ENCODE data around the gene SEC63.

Gene SEC63

DNA sequence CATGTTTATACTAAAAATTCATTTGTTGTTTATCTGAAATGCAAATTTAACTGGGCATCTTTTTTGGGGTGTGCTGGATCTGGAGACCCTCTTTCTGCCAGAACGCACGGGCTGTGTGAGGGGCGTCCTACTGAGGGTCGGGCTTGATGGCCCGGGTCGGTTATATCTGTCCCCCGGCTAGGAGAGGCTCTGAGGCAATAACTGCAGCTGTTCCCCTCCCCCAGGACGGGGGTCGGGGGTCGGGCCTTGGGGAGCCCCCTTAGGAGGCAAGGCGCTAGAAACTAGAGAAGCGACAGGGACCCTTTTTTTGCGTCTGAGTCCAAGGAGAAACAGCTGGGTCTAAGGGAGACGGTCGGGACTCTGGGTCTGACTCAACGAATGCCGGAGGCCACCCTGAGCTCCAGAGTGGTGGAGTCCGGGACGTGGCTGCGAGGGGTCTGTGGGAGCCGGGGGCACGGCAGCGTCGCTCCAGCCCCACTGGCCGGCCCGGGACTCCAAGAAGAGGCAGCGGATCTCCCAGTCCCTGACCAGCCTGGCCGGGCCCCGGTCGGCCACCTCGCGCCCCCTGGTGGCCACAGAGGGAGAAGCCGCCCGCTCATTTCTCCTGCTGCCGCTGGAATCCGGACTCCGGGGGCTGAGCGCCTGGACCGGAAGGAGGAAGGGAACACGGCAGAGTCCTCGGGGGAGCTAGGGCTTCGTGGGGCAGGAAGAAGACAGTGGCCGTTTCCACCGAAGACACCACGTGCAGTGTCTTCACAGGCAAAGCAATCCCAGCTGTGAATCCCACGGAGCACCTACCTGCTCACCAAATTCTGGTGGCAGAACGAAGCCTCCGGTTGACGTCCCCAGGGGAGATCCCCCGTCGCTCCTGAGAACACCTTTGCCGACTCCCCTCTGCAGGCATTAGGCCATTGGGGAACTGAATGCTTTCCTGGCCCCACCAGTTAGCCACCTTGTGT, 109.9 kb downstream of the SEC63 start:
- DNase-seq: peak; percentile 79

DNA sequence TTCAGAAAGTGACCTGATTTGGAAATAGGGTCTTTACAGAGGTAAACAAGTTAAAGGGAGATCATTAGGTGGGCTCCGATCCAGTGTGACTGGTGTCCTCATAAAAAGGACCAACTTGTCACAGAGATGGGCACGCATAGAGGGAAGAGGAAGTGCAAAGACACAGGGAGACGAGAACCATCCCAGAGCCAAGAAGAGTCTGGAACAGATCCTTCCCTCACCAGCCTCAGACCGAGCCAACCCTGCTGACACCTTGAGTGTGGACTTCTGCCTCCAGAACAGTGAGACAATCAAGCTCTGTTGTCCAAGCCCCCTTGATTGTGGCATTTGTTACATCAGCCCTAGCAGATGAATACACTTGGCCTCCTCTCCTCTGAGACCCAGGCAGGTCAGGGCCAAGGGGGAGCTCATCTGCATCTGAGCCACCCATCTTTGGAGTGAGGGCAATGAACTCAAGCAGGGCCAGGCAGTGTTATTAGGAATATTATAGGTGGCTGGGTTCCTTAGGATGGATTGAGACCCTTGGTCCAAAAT, 111.7 kb downstream of the SEC63 start:
- no peak for DNase-seq

DNA sequence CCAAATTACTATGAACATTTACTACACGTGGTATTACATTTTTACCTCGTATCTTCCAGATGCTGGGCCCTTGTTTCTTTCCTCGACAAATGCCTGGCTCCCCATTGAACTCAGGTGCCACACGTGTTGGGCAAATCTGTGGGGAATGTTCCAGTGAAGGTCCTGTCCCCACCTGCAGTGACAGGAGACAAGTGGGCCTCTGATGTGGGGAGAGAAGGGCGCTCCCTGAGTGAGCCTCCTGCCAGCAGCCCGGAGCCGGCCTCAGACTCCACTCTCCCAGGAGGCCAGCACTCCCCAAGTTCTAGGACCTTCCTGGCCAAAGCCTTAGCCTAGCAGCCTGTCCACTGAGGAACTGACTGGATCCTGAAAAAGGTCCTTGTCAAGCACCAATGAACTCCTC, 112.2 kb downstream of the SEC63 start:
- DNase-seq: no peak

DNA sequence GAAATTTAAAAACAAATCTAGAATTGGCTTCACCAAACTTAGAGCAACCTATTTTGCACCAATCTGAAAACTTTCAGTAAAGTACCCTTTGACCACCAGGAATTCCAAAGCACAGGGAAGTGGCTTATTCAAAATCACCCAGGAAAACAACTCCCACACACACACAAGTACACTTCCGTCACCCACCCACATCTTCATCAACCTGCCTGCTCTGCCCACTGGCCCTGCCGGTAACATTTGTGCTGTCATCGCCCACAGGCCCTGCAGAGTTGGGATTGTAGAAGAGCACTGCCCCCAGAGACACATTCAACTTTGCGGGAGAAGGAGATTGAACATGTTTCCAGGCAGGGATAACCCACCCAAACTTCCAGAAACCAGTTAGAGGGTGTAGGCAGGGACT, 114.6 kb downstream of the SEC63 start:
- no peak for DNase-seq

DNA sequence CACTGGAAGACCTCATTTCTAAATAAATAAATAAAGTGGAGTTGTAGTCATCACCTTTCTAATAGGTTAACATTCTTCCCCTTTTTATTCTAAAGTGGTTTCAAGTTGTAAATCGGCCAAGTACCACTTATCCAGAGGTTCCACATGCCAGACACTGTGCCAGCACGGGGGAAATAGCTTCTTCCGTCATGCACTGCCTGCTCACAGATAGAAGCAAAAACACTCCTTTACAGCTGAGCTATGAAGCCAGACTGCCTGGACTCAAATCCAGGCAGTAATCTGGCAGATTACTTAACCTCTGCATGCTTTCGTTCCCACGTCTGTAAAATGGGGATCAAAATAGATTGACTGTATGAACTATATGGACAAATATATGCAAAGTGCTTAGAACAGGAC, 116.7 kb downstream of the SEC63 start:
- DNase-seq: no peak

GRCh38 chr6:107840636-107841274, 117.3 kb downstream of the SEC63 start:
- DNase-seq: no peak

GRCh38 chr6:107833136-107833535, 124.9 kb downstream of the SEC63 start:
- DNase-seq: no peak

DNA sequence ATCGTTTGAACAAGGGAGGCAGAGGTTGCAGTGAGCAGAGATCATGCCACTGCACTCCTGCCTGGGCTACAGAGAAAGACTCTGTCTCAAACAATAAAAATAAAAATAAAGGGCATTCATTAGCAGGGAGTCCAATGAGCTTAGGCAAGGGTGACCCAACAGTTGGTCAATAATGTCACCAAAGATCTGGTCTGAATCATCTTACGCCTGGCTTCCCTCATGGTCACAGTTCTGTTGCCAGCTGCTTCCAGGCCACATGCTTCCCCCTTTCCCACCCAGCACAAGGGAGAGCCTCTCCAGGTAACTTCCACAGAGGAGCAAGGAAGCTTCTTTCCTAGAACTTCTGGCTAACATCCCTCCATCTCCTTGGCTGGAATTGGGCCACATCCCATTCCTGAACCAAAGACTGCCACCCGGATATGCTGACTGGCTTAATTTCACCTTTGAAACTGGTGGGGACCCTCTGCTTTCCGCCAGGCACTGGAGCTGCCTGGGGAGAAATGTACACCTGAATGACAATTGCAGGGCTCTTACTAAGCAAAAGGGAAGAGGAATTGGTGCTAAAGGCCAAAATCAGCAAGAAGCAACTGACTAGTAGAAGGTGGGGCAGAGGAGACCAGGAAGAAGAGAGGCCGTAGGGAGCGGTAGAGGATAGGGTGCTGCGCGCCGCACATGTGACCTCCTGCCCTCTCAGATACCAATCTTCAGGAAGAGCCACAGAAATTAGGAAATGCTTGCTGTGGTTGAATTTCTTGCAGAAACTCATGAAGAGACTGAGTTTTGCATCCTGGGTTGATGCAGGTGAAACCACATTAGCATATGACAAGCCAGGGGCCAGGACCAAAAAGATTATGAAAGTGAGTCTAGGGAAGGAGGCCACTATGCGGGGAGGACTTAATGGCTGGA, 125.6 kb downstream of the SEC63 start:
- DNase-seq: no peak

DNA sequence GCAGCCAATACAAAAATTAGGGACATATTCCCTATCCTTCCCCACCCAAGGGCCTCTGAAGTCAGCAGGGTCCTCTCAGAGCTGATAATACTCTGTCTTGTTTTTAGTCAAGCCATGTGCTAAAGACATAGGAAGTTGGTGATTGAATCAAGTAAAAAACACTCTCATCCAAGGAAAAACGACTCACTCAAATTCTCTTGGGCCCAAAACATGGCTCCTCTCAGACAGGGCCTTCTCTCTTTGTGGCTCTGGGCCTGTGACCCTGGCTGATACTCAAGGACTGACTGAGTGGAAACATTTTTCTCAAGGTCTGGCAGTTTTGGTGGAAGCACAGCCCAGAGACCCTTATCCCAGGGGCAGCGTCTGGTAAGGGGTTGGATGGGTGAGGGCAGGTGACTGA, 127.9 kb downstream of the SEC63 start:
- no peak for DNase-seq

- DNase-seq: no peak
These were observed 130.5 kb downstream of the SEC63 start for GRCh38 chr6:107827541-107827940.

GRCh38 chr6:107823047-107823557, 134.9 kb downstream of the SEC63 start:
- no peak for DNase-seq

- DNase-seq: no peak
These were observed 135.6 kb downstream of the SEC63 start for GRCh38 chr6:107822176-107823046.

DNA sequence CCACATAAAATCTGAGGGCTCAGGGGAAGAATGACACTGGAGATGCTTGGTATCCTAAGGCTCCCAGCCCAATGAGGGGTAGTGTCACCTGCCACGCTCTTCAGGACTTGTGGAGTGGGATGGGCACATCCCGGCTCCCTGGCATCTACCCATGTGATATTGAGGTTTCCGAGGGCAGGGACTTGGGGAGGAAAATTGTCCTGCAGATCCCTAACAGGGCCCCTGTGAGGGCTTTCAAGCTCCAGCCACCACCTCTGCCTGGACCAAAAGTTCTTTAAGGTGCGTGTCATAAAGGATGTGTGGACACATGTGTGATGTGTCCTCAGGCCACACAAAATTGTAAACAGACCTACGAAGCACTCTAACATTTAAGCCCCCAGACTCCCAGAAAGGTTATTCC, 136.4 kb downstream of the SEC63 start:
- no peak for DNase-seq

DNA sequence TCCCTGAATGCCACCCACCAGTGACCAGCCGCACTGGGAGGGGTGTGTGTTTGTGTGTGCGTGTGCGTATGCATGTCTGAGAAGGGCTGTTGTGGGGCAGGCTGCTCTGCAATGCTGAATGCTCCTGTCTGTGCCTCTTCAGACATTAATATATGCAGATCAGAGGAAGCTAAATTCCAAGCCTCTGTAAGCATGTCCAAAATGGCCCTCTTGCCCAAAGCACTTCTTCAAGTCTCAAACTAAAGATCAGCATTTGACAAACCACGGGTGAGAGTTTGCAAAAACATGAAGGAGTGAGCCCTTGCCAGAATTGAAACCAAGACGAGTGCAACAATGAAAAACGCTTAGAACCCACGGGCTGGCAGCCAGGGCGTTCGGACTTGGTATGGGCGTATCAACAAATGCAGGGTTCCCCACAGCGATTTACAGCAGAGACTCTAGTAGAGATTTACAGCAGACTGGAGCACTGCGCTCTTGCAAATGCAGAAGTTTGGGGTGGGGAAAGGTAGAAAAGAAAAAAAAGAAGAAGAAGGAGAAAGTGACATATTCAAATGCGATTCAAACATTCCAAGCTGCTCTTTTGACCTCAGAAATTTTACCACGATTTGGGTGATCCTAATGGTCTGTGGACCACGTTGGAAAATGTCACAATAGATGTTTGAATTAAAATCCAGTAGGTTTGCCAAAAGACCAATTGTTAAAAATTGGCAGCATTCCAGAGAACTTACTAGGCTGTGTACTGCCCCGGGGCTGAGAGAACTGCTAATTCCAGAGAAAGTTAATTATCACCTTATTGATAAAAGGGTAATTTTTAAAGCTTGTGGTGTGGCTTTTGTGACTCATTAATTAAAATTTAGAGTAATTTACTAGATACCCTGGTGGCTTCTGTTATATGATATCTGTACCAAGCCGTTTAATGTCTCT, 137.4 kb downstream of the SEC63 start:
- no peak for DNase-seq

GRCh38 chr6:107819964-107820337, 138.1 kb downstream of the SEC63 start:
- DNase-seq: peak; percentile 28

DNA sequence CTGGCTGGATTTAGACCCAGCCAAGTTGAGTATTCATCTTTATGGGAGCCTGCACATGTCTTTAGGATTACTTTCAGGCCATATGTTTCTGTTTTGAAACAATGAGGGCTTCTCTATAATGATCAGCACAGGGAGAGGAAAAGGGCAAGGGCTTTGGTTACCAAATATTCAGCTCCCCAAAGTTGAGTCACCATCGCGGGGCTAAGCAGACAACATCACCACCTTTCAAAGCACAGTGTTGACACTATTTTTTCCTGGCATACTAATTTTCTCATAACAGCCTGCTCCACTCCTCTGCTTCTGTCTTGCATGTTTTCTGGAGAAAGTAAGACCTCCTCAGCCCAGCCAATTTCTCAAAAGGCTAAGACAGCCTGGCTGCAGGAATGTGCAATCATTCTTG, 138.8 kb downstream of the SEC63 start:
- DNase-seq: peak; percentile 12

- DNase-seq: no peak
These were observed 139.7 kb downstream of the SEC63 start for GRCh38 chr6:107818272-107818671.

DNA sequence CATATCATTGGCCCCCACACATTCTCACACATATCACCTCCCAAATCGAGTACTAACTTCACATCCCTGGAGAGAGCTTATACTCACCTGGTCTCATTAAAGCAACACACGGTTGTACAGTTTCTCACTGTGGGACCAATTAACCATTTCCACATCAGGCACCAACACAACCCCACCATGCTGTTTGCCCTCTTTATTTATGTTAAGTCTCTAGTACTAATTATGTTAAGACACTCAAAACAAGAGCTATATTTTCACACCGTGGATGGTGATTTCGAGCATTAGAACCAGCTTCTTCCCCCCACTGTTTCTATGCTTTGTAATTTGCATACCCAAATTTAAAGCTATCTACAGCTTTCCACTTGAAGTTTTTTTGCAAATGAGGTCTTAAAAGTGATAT, 140.2 kb downstream of the SEC63 start:
- DNase-seq: no peak

Data from fibroblast of skin of right biceps (primary cell).